GM12872 (cell line): Measurements from ENCODE around the gene ATP9B.
A peak's percentile ranks its signal among the peaks of the same experiment; 100 is the strongest.

Experiments
- CTCF ChIP-seq: IDR thresholded peaks from 3 replicates; pipeline ENCODE4 v1.5.1; 2011; ENCODE audit warnings: low read depth, mild to moderate bottlenecking, low read length, moderate library complexity; ENCODE audit not compliant: insufficient read depth

ATP9B gene

GRCh38 chr18:79396431-79397246 is 327.4 kb downstream of the ATP9B start:
- TF ChIP-seq CTCF = peak; percentile 30

GRCh38 chr18:79397247-79397829 is 328.1 kb downstream of the ATP9B start:
- TF ChIP-seq CTCF = no peak

GRCh38 chr18:79397830-79398761 is 328.9 kb downstream of the ATP9B start:
- no peak for TF ChIP-seq CTCF

GRCh38 chr18:79399275-79400081 is 330.3 kb downstream of the ATP9B start:
- no peak for TF ChIP-seq CTCF

- TF ChIP-seq CTCF = no peak
Observed at GRCh38 chr18:79400091-79400590, 330.9 kb downstream of the ATP9B start.

GRCh38 chr18:79400591-79401381 is 331.6 kb downstream of the ATP9B start:
- no peak for TF ChIP-seq CTCF
